ENCODE data around the gene LILRA6. TPM values are rescaled to one million over a fixed set of nuclear protein-coding genes. Genes with fewer than 3 reads are reported as not detected.
"Not testable (repeated sequence)": the region's sequence is repeated elsewhere in the genome, so short reads cannot be mapped to it uniquely, and the experiment has no call there.

LILRA6 gene
- total RNA-seq, 6 donors from 2014 or later = 4.0 to 38.3 (median 15.2) TPM

GRCh38 chr19:54252845-54253244 lies 10.3 kb upstream of the LILRA6 start:
- WGBS, 2 donors = 81 to 82% methylated on average over 9 to 11 of the region's 11 CpGs
- H3K27ac ChIP-seq = no peak overlapping the region
- peaks cover 0 to 4% (median 0%) of the 10 kb centered on the region in 4 donors for H3K27me3 ChIP-seq
- peaks cover 0 to 6% (median 0%) of the 10 kb centered on the region in 4 donors for H3K4me1 ChIP-seq
- TF ChIP-seq POLR2AphosphoS5 (IDR thresholded peaks at IDR 0.05) (no peak), EP300 (IDR thresholded peaks at IDR 0.05) (no peak), CTCF (IDR thresholded peaks at IDR 0.05) (no peak), POLR2A (IDR thresholded peaks at IDR 0.05) (no peak)
- DNase-seq = no peak
- no peak for ATAC-seq (ENCODE audit: low FRiP score in 2 of 2)
- no peaks in the 10 kb centered on the region for H3K9me3 ChIP-seq
- H3K4me3 ChIP-seq = no peak overlapping the region
- H3K36me3 ChIP-seq = no peaks in the 10 kb centered on the region

- TF ChIP-seq CTCF (IDR thresholded peaks at IDR 0.05) = no peak
- no peak for TF ChIP-seq POLR2A (IDR thresholded peaks at IDR 0.05)
- TF ChIP-seq POLR2AphosphoS5 (IDR thresholded peaks at IDR 0.05) = no peak
- TF ChIP-seq EP300 (IDR thresholded peaks at IDR 0.05) = no peak
- ATAC-seq (ENCODE audit: low FRiP score in 2 of 2) (no peak), DNase-seq (no peak)
- Histone ChIP-seq H3K27ac (no peak overlapping the region), H3K4me1 (peaks cover 2 to 10% (median 4%) of the 10 kb centered on the region in 4 donors), H3K4me3 (no peak overlapping the region), H3K9me3 (no peaks in the 10 kb centered on the region), H3K36me3 (no peaks in the 10 kb centered on the region), H3K27me3 (peaks cover 0 to 4% (median 0%) of the 10 kb centered on the region in 4 donors)
- WGBS, 2 donors = 74 to 81% methylated on average over 7 to 9 of the region's 9 CpGs
These were observed 9.7 kb upstream of the LILRA6 start for GRCh38 chr19:54252243-54252642.

DNA sequence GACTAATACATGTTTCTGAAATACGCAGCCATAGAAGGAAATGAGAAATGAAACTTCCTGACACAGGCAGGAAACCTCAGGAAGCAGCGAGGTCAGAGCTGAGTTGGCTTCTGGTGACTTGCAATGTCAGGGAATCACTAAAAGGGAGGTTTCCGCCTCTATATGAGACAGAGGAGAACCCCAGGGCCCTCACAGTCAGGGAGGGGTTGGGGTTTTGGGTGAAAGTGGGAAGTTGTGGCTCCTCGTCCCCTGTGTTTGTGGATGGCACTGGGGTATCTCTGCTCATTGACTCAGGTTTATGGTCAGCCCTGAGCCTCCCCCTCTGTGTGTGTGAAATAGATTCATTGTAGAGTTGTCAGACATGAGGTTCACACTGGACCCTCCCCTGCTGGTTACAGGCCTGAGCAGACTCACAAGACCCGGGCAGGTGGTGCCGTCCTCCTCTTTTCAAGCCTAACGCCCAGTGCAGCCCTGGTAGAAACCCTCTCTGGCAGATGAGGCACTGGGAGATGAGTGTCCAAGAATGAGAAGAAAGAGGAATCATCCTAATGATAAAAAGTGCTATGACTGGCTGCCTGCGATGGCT lies 5.5 kb upstream of the LILRA6 start:
- Histone ChIP-seq H3K4me3 (no peak overlapping the region), H3K9me3 (no peaks in the 10 kb centered on the region), H3K27me3 (no peaks in the 10 kb centered on the region), H3K4me1 (peaks cover 2 to 8% (median 5%) of the 10 kb centered on the region in 4 donors), H3K36me3 (no peaks in the 10 kb centered on the region), H3K27ac (peak overlapping the region; percentile 53 to 82 (median 78))
- 38 to 57% methylated on average over 7 to 8 of the region's 8 CpGs for WGBS, 2 donors
- peak in 1 of 2 donors; percentile 70 for DNase-seq
- TF ChIP-seq EP300 (IDR thresholded peaks at IDR 0.05) (no peak), POLR2AphosphoS5 (IDR thresholded peaks at IDR 0.05) (peak; percentile 24 to 59)
- peak; percentile 74 to 90 for ATAC-seq (ENCODE audit: low FRiP score in 2 of 2)

DNA sequence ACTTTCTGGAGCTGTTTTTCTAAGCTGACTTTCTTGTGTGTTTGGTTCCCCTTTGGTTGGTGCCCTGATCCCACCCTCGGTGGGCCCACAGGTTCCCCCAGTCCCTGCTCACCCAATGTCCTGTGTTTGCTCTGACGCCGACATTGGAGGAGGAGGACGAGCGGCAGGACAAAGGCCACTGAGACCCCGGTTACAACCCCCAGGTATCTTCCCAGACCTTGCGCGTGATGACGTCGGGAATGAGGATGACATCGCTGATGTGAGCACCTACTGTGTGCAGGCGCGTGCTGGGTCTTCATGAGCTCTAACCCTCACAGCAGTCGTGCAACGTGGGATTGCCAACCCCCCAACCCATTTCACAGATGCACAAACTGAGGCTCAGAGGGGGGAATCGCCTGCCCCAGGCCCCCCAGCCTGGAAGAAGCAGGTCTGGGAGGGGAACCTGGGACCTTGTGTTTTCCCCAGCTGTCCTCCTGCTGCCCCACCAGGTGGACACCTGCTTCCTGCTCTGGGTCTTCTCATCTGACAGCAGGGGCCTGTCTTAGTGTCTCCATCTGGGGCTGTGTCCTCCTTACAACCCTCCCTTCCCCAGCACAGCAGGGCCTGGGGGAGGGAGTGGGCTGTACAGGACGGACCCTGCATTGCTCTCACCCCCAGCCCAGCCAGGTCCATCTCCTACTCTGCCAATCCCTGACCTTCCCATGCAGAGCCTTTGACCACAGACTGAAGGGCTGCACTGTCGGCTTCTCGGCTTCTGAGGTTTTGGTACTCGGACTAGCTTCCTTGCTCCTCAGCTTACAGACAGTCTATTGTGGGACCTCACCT lies 4.7 kb upstream of the LILRA6 start:
- no peaks in the 10 kb centered on the region for H3K27me3 ChIP-seq
- H3K27ac ChIP-seq = peak overlapping the region; percentile 51 to 82 (median 78)
- no peaks in the 10 kb centered on the region for H3K9me3 ChIP-seq
- no peak for DNase-seq
- H3K4me1 ChIP-seq = peaks cover 2 to 8% (median 5%) of the 10 kb centered on the region in 4 donors
- 84 to 86% methylated on average over 18 to 20 of the region's 20 CpGs for WGBS, 2 donors
- H3K36me3 ChIP-seq = no peaks in the 10 kb centered on the region
- TF ChIP-seq CTCF (IDR thresholded peaks at IDR 0.05) = no peak
- TF ChIP-seq EP300 (IDR thresholded peaks at IDR 0.05) = no peak
- ATAC-seq (ENCODE audit: low FRiP score in 2 of 2) = peak; percentile 32 to 59
- H3K4me3 ChIP-seq = no peak overlapping the region

- Histone ChIP-seq H3K27me3 (no peaks in the 10 kb centered on the region), H3K4me1 (peaks cover 2 to 8% (median 5%) of the 10 kb centered on the region in 4 donors), H3K4me3 (no peak overlapping the region), H3K36me3 (no peaks in the 10 kb centered on the region), H3K27ac (no peak overlapping the region), H3K9me3 (no peaks in the 10 kb centered on the region)
- 76 to 84% methylated on average over 3 of the region's 3 CpGs for WGBS, 2 donors
- no peak for TF ChIP-seq EP300 (IDR thresholded peaks at IDR 0.05)
- no peak for TF ChIP-seq POLR2A (IDR thresholded peaks at IDR 0.05)
- no peak for TF ChIP-seq POLR2AphosphoS5 (IDR thresholded peaks at IDR 0.05)
- no peak for TF ChIP-seq CTCF (IDR thresholded peaks at IDR 0.05)
- DNase-seq (no peak), ATAC-seq (ENCODE audit: low FRiP score in 2 of 2) (peak in 1 of 2 donors; percentile 23)
These were observed 3.3 kb upstream of the LILRA6 start for GRCh38 chr19:54245936-54246335.

- H3K36me3 ChIP-seq; H3K4me3 ChIP-seq; ATAC-seq (ENCODE audit: low FRiP score in 2 of 2); DNase-seq; H3K9me3 ChIP-seq; H3K27ac ChIP-seq; H3K27me3 ChIP-seq; H3K4me1 ChIP-seq: not testable (repeated sequence)
- WGBS, 2 donors = 67% methylated on average over 1 of the region's 8 CpGs; no CpG with 5 or more reads in 1 of the 2 donors
These were observed 1.2 kb upstream of the LILRA6 start for GRCh38 chr19:54243809-54244208.

DNA sequence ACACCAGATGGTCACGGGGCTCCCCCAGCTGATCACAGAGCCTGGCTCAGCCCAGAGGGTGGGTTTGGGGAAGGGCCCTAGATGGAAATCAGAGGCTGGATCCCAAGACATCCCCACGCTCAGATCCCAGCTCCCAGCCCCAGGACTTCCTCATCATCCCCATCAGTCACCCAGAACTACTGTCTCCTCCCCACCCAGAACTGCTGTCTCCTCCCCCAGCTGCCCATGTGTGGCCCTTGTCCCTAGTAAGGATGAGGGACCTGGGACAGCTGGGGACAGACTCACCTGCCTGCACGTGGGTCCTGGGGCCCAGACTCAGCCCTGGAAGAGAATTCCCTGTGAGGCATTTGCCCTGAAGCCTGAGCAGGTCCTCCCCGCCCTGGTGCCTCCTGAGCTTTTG lies 356 bp downstream of the LILRA6 start:
- not testable (repeated sequence) for DNase-seq; H3K36me3 ChIP-seq; H3K27me3 ChIP-seq; ATAC-seq (ENCODE audit: low FRiP score in 2 of 2); H3K9me3 ChIP-seq; H3K4me1 ChIP-seq
- H3K4me3 ChIP-seq = peak overlapping the region in 1 of 4 donors; percentile 19
- WGBS, 2 donors = 52% methylated on average over 2 of the region's 4 CpGs; no CpG with 5 or more reads in 1 of the 2 donors
- peak overlapping the region in 1 of 4 donors; percentile 67 for H3K27ac ChIP-seq
